WTC11 (cell line): Measurements from ENCODE around the gene MRPL34. TPM values are rescaled to one million over a fixed set of nuclear protein-coding genes. Genes with fewer than 3 reads are reported as not detected.

Experiments used
- ATAC-seq: fragments of 200-7000 bp; cut with Tn5 transposase; 2 replicates; pipeline ENCODE4 v1.10.0; 2021; ENCODE audit warnings: mild to moderate bottlenecking, moderate library complexity
- CTCF ChIA-PET: fragments of 300-600 bp; sonication (Branson Sonifier 250); formaldehyde crosslinking; loops from one replicate; lab custom pipeline; 2021; ENCODE audit warnings: antibody characterized with exemption; lab: Charles Lee
- POLR2A ChIA-PET: fragments of 350-600 bp; sonication (Branson Sonifier 250); formaldehyde crosslinking; loops from one replicate; lab custom pipeline; 2021; ENCODE audit warnings: antibody characterized with exemption; lab: Charles Lee
- DNase-seq: peaks from one replicate; pipeline ENCODE4 v3.0.0; 2021; ENCODE audit warnings: low spot score
- H3K27ac Mint-ChIP-seq: 2 replicates; pipeline ENCODE4 v1.8.0; 2021; ENCODE audit warnings: mixed read lengths
- H3K27me3 Mint-ChIP-seq: 2 replicates; pipeline ENCODE4 v1.8.0; 2021; ENCODE audit warnings: low read depth, mild to moderate bottlenecking, moderate library complexity, mixed read lengths
- H3K36me3 Mint-ChIP-seq: 2 replicates; pipeline ENCODE4 v1.8.0; 2021; ENCODE audit warnings: mixed read lengths
- H3K4me1 Mint-ChIP-seq: 2 replicates; pipeline ENCODE4 v1.8.0; 2022; ENCODE audit warnings: mixed read lengths
- H3K4me3 Mint-ChIP-seq: 2 replicates; pipeline ENCODE4 v1.8.0; 2021; ENCODE audit warnings: mild to moderate bottlenecking, moderate library complexity, mixed read lengths
- H3K9me3 Mint-ChIP-seq: 2 replicates; pipeline ENCODE4 v1.8.0; 2021; ENCODE audit warnings: mixed read lengths
- ATF1 ChIP-seq: sonication (generic); formaldehyde crosslinking; IDR thresholded peaks from 2 replicates; pipeline ENCODE4 v1.8.1; 2023; ENCODE audit warnings: mild to moderate bottlenecking, moderate library complexity, missing genetic modification reagents
- CBFB ChIP-seq: sonication (generic); formaldehyde crosslinking; IDR thresholded peaks from 2 replicates; pipeline ENCODE4 v1.8.1; 2022; ENCODE audit warnings: mild to moderate bottlenecking, low read depth, missing genetic modification reagents
- CREM ChIP-seq: sonication (generic); formaldehyde crosslinking; IDR thresholded peaks from 2 replicates; pipeline ENCODE4 v1.8.1; 2022; ENCODE audit warnings: mild to moderate bottlenecking, missing genetic modification reagents, moderate library complexity
- CTCF ChIP-seq: fragments of 200-600 bp; IDR thresholded peaks from 2 replicates; pipeline ENCODE4 v1.8.0; 2022; ENCODE audit warnings: antibody characterized with exemption
- E2F1 ChIP-seq: sonication (generic); formaldehyde crosslinking; IDR thresholded peaks from 2 replicates; pipeline ENCODE4 v1.8.0; 2022; ENCODE audit warnings: mild to moderate bottlenecking, missing genetic modification reagents
- E2F5 ChIP-seq: sonication (generic); formaldehyde crosslinking; IDR thresholded peaks from 2 replicates; pipeline ENCODE4 v1.8.1; 2022; ENCODE audit warnings: mild to moderate bottlenecking, moderate library complexity, missing genetic modification reagents
- ETV6 ChIP-seq: sonication (generic); formaldehyde crosslinking; IDR thresholded peaks from 2 replicates; pipeline ENCODE4 v1.8.1; 2022; ENCODE audit warnings: mild to moderate bottlenecking, missing genetic modification reagents
- FOXP1 ChIP-seq: sonication (generic); formaldehyde crosslinking; IDR thresholded peaks from 2 replicates; pipeline ENCODE4 v1.8.0; 2022; ENCODE audit warnings: missing genetic modification reagents, mild to moderate bottlenecking, moderate library complexity, borderline replicate concordance
- GABPB1 ChIP-seq: sonication (generic); formaldehyde crosslinking; IDR thresholded peaks from 2 replicates; pipeline ENCODE4 v1.8.1; 2023; ENCODE audit warnings: mild to moderate bottlenecking, missing genetic modification reagents
- HMGXB4 ChIP-seq: sonication (generic); formaldehyde crosslinking; IDR thresholded peaks from 2 replicates; pipeline ENCODE4 v1.8.1; 2023; ENCODE audit warnings: mild to moderate bottlenecking, moderate library complexity, missing genetic modification reagents
- MLX ChIP-seq: sonication (generic); formaldehyde crosslinking; IDR thresholded peaks from 2 replicates; pipeline ENCODE4 v1.8.1; 2023; ENCODE audit warnings: mild to moderate bottlenecking, missing genetic modification reagents, moderate library complexity
- NFYB ChIP-seq: sonication (generic); formaldehyde crosslinking; conservative IDR thresholded peaks from 2 replicates; pipeline ENCODE4 v1.8.0; 2022; ENCODE audit warnings: low read depth, missing genetic modification reagents
- NR2C2 ChIP-seq: sonication (generic); formaldehyde crosslinking; IDR thresholded peaks from 2 replicates; pipeline ENCODE4 v1.8.0; 2022; ENCODE audit warnings: mild to moderate bottlenecking, missing genetic modification reagents
- PRDM15 ChIP-seq: sonication (generic); formaldehyde crosslinking; IDR thresholded peaks from 2 replicates; pipeline ENCODE4 v1.8.0; 2022; ENCODE audit warnings: missing genetic modification reagents
- SMAD4 ChIP-seq: sonication (generic); formaldehyde crosslinking; IDR thresholded peaks from 2 replicates; pipeline ENCODE4 v1.8.0; 2022; ENCODE audit warnings: mild to moderate bottlenecking, missing genetic modification reagents
- TCF7 ChIP-seq: sonication (generic); formaldehyde crosslinking; IDR thresholded peaks from 2 replicates; pipeline ENCODE4 v1.8.0; 2022; ENCODE audit warnings: mild to moderate bottlenecking, low read depth, missing genetic modification reagents, moderate library complexity
- TEAD1 ChIP-seq: sonication (generic); formaldehyde crosslinking; IDR thresholded peaks from 2 replicates; pipeline ENCODE4 v1.8.0; 2022; ENCODE audit warnings: mild to moderate bottlenecking, missing genetic modification reagents
- USF1 ChIP-seq: sonication (generic); formaldehyde crosslinking; IDR thresholded peaks from 2 replicates; pipeline ENCODE4 v1.8.0; 2022; ENCODE audit warnings: mild to moderate bottlenecking, missing genetic modification reagents
- USF2 ChIP-seq: sonication (generic); formaldehyde crosslinking; IDR thresholded peaks from 2 replicates; pipeline ENCODE4 v1.8.1; 2023; ENCODE audit warnings: mild to moderate bottlenecking, missing genetic modification reagents, moderate library complexity
- ZNF281 ChIP-seq: sonication (generic); formaldehyde crosslinking; IDR thresholded peaks from 2 replicates; pipeline ENCODE4 v1.8.0; 2023; ENCODE audit warnings: mild to moderate bottlenecking, missing genetic modification reagents
- ZNF317 ChIP-seq: sonication (generic); formaldehyde crosslinking; IDR thresholded peaks from 2 replicates; pipeline ENCODE4 v1.8.1; 2023; ENCODE audit warnings: low read depth, mild to moderate bottlenecking, moderate library complexity, missing genetic modification reagents, borderline replicate concordance
- total RNA-seq: library from RNA; stranded (reverse); gene quantifications from 3 replicates; pipeline ENCODE4 v1.2.3, GENCODE V29; 2021

The MRPL34 gene
- total RNA-seq, 1 experiment from 2014 or later: 130 TPM

- Mint-ChIP-seq H3K9me3 (peaks cover under 1% of the 10 kb centered on the region), H3K36me3 (peaks cover 11% of the 10 kb centered on the region), H3K4me1 (peaks cover 37% of the 10 kb centered on the region), H3K27me3 (no peaks in the 10 kb centered on the region), H3K4me3 (peak within 1 kb of the TSS; percentile 68), H3K27ac (peak within 1 kb of the TSS; percentile 57; the same call in 1 of the 2 replicates)
- POLR2A ChIA-PET: interaction anchor here (1.5 kb wide), 1 partner anchor 24 kb away, joined by 4 read pairs; no protein-coding TSS in a partner anchor
- CTCF ChIA-PET: interaction anchor here (0.7 to 2.1 kb wide), 6 partner anchors 11 to 177 kb away, joined by 3 to 8 read pairs (median 4); no protein-coding TSS in a partner anchor
- ATAC-seq (peak; percentile 81), DNase-seq (peak; percentile 99)
- TF ChIP-seq ZNF317 (CRISPR knock-in tag): no peak
- peak; percentile 72; the same call in 1 of the 2 replicates for TF ChIP-seq ETV6 (CRISPR knock-in tag)
- peak; percentile 70; the same call in 1 of the 2 replicates for TF ChIP-seq E2F5 (CRISPR knock-in tag)
- peak; percentile 93 for TF ChIP-seq HMGXB4 (CRISPR knock-in tag)
- TF ChIP-seq ZNF281 (CRISPR knock-in tag): peak; percentile 83; the same call in 1 of the 2 replicates
- peak; percentile 60; the same call in 1 of the 2 replicates for TF ChIP-seq CREM (CRISPR knock-in tag)
- TF ChIP-seq SMAD4: no peak
- TF ChIP-seq ATF1: no peak
- TF ChIP-seq NR2C2 (CRISPR knock-in tag): no peak
- TF ChIP-seq NFYB: peak; percentile 87
- TF ChIP-seq USF1: peak; percentile 90
- 0 out of 2 replicates have a peak, but pooled peaks have one; percentile 59 for TF ChIP-seq TEAD1 (CRISPR knock-in tag)
- peak; percentile 34; the same call in 1 of the 2 replicates for TF ChIP-seq FOXP1 (CRISPR knock-in tag)
- TF ChIP-seq TCF7 (CRISPR knock-in tag): no peak
- TF ChIP-seq USF2 (CRISPR knock-in tag): peak; percentile 92
- TF ChIP-seq CTCF: 0 out of 2 replicates have a peak, but pooled peaks have one; percentile 21
- peak; percentile 39; the same call in 1 of the 2 replicates for TF ChIP-seq GABPB1
- TF ChIP-seq MLX: no peak
- TF ChIP-seq PRDM15 (CRISPR knock-in tag): no peak
- TF ChIP-seq CBFB: no peak
- TF ChIP-seq E2F1 (CRISPR knock-in tag): peak; percentile 61; the same call in 1 of the 2 replicates
These were observed 2.3 kb upstream of the MRPL34 start, which contains the start of gene ABHD8 for GRCh38 chr19:17303167-17303939. TSS of gene ABHD8 (minus strand) at chr19:17303425. CDS start at chr19:17301616, 1,809 bp downstream.
